Trophoblast cell (in vitro differentiated cells and primary cell): ENCODE results near the gene RCHY1.

Experiments
- DNase-seq, 2 donors: peaks; one replicate each; pipeline ENCODE4 v3.0.0-alpha.2; 2016
- H2AFZ ChIP-seq: 2 replicates; pipeline ENCODE4 v1.6.1; 2013; ENCODE audit warnings: low read length, moderate library complexity, mild to moderate bottlenecking; ENCODE audit not compliant: insufficient read depth, poor library complexity
- H2AK5ac ChIP-seq: 2 replicates; pipeline ENCODE4 v1.6.1; 2013; ENCODE audit warnings: mild to moderate bottlenecking, low read length
- H2BK120ac ChIP-seq: 2 replicates; pipeline ENCODE4 v1.6.1; 2013; ENCODE audit warnings: low read length, mild to moderate bottlenecking, moderate library complexity; ENCODE audit not compliant: insufficient read depth, poor library complexity
- H2BK12ac ChIP-seq: 2 replicates; pipeline ENCODE4 v1.6.1; 2013; ENCODE audit warnings: mild to moderate bottlenecking, low read length, moderate library complexity
- H2BK5ac ChIP-seq: 2 replicates; pipeline ENCODE4 v1.6.1; 2013; ENCODE audit warnings: low read length, low read depth, moderate library complexity, mild to moderate bottlenecking; ENCODE audit not compliant: poor library complexity
- H3K14ac ChIP-seq: 2 replicates; pipeline ENCODE4 v1.6.1; 2013; ENCODE audit warnings: mild to moderate bottlenecking, low read length
- H3K18ac ChIP-seq: 2 replicates; pipeline ENCODE4 v1.6.1; 2013; ENCODE audit warnings: mild to moderate bottlenecking, low read length
- H3K23ac ChIP-seq: 2 replicates; pipeline ENCODE4 v1.6.1; 2013; ENCODE audit warnings: low read length
- H3K27ac ChIP-seq: 2 replicates; pipeline ENCODE4 v1.5.1; 2013; ENCODE audit warnings: low read depth, mild to moderate bottlenecking, inconsistent platforms, low read length, moderate library complexity
- H3K27me3 ChIP-seq: 2 replicates; pipeline ENCODE4 v1.6.1; 2013; ENCODE audit warnings: inconsistent platforms, mild to moderate bottlenecking, low read length, moderate library complexity; ENCODE audit not compliant: insufficient read depth
- H3K36me3 ChIP-seq, 2 experiments: 1 replicate in 1 of 2; 2 replicates in 1 of 2; pipeline ENCODE4 v1.6.1; 2013; ENCODE audit warnings: low read length in 2 of 2, mild to moderate bottlenecking in 2 of 2, moderate library complexity in 1 of 2; ENCODE audit not compliant: insufficient read depth in 2 of 2, control insufficient read depth in 1 of 2
- H3K4ac ChIP-seq: 2 replicates; pipeline ENCODE4 v1.6.1; 2013; ENCODE audit warnings: low read depth, mild to moderate bottlenecking, low read length, moderate library complexity
- H3K4me1 ChIP-seq, 2 experiments: 1 replicate in 1 of 2; 2 replicates in 1 of 2; pipeline ENCODE4 v1.6.1; 2013; ENCODE audit warnings: low read length in 2 of 2, mild to moderate bottlenecking in 2 of 2, moderate library complexity in 1 of 2; ENCODE audit not compliant: insufficient read depth in 2 of 2, control insufficient read depth in 1 of 2
- H3K4me2 ChIP-seq: 2 replicates; pipeline ENCODE4 v1.6.1; 2013; ENCODE audit warnings: inconsistent platforms, mild to moderate bottlenecking, low read length, moderate library complexity
- H3K4me3 ChIP-seq: 2 replicates; pipeline ENCODE4 v1.5.1; 2013; ENCODE audit warnings: mild to moderate bottlenecking, low read depth, low read length, inconsistent platforms
- H3K79me1 ChIP-seq: one replicate; pipeline ENCODE4 v1.6.1; 2013; ENCODE audit warnings: low read length
- H3K79me2 ChIP-seq: 2 replicates; pipeline ENCODE4 v1.6.1; 2013; ENCODE audit warnings: low read length, mild to moderate bottlenecking; ENCODE audit not compliant: control insufficient read depth, insufficient read depth, poor library complexity
- H3K9ac ChIP-seq: 2 replicates; pipeline ENCODE4 v1.6.1; 2013; ENCODE audit warnings: mild to moderate bottlenecking, low read length
- H3K9me3 ChIP-seq: 2 replicates; pipeline ENCODE4 v1.6.1; 2013; ENCODE audit warnings: low read depth, mild to moderate bottlenecking, control low read depth, inconsistent platforms, low read length; ENCODE audit not compliant: insufficient read depth
- H4K12ac ChIP-seq: 2 replicates; pipeline ENCODE4 v1.6.1; 2013; ENCODE audit warnings: low read depth, mild to moderate bottlenecking, low read length, moderate library complexity
- H4K8ac ChIP-seq: 2 replicates; pipeline ENCODE4 v1.6.1; 2013; ENCODE audit warnings: low read depth, mild to moderate bottlenecking, low read length, moderate library complexity
- H4K91ac ChIP-seq: one replicate; pipeline ENCODE4 v1.6.1; 2013; ENCODE audit warnings: low read depth, mild to moderate bottlenecking, low read length, moderate library complexity
- WGBS: extraction: QIAGEN DNeasy Blood & Tissue Kit; methylation state at CpG from one replicate; pipeline ENCODE4 v1.1.7; 2013; ENCODE audit warnings: missing lambda C conversion rate; ENCODE audit not compliant: insufficient read length, insufficient coverage; ENCODE audit errors: extremely low coverage; 5-methylcytosine and 5-hydroxymethylcytosine counted together

Gene RCHY1

DNA sequence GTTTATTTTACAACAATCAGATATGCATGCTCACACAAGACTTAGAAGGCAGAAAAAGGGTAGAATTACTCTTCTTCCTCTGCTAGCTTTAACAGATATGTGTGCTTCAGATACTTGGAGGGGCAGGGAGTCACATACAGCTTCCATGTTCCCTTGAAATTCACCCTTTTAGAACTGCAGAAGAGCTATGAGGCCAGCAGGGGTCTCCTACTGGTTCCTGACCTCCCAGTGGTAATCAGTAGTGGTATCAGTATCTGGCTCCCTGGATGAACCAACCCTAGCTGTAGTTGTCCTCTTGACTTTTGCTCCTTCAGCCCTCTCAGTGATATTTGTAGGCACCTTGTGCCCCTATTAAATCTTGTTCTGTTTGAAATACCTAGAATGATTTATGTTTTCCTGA lies 81.5 kb downstream of the RCHY1 start:
- Histone ChIP-seq H2AK5ac (no peak overlapping the region), H3K23ac (no peak overlapping the region), H3K4me3 (no peak overlapping the region), H3K27me3 (no peaks in the 10 kb centered on the region), H3K18ac (no peak overlapping the region), H3K9ac (no peak overlapping the region), H2BK120ac (no peak overlapping the region), H3K79me1 (no peaks in the 10 kb centered on the region), H3K79me2 (no peaks in the 10 kb centered on the region), H3K4me1 (no peaks in the 10 kb centered on the region), H2AFZ (no peak overlapping the region), H4K91ac (no peak overlapping the region), H4K8ac (no peak overlapping the region), H4K12ac (no peak overlapping the region), H2BK12ac (no peak overlapping the region), H3K4me2 (no peak overlapping the region), H2BK5ac (no peak overlapping the region), H3K14ac (no peak overlapping the region), H3K9me3 (no peaks in the 10 kb centered on the region), H3K36me3 (no peaks in the 10 kb centered on the region), H3K4ac (no peak overlapping the region), H3K27ac (no peak overlapping the region)
- DNase-seq: peak; percentile 3 to 46

GRCh38 chr4:75429208-75429607 lies 85.0 kb downstream of the RCHY1 start:
- Histone ChIP-seq H3K4ac (no peak overlapping the region), H3K14ac (no peak overlapping the region), H3K36me3 (no peaks in the 10 kb centered on the region), H4K91ac (no peak overlapping the region), H3K27ac (no peak overlapping the region), H2BK5ac (no peak overlapping the region), H3K18ac (no peak overlapping the region), H3K9me3 (no peaks in the 10 kb centered on the region), H3K4me1 (no peaks in the 10 kb centered on the region), H3K79me2 (no peaks in the 10 kb centered on the region), H2AK5ac (no peak overlapping the region), H3K23ac (no peak overlapping the region), H2AFZ (no peak overlapping the region), H2BK120ac (no peak overlapping the region), H4K12ac (no peak overlapping the region), H3K4me2 (no peak overlapping the region), H4K8ac (no peak overlapping the region), H3K27me3 (no peaks in the 10 kb centered on the region), H3K9ac (no peak overlapping the region), H3K79me1 (no peaks in the 10 kb centered on the region), H3K4me3 (no peak overlapping the region), H2BK12ac (no peak overlapping the region)
- DNase-seq: no peak
- no CpG with 5 or more reads among the region's 1 CpG for WGBS
